HAP-1 (cell line): ENCODE measurements around the gene MIPEP.
"Not testable (repeated sequence)": the region's sequence is repeated elsewhere in the genome, so short reads cannot be mapped to it uniquely, and the experiment has no call there.

Source experiments
- DNase-seq, 2 experiments: peaks; one replicate each; pipeline ENCODE4 v3.0.0-alpha.2; 2016 to 2020; ENCODE audit warnings: low spot score in 2 of 2
- H3K27me3 ChIP-seq: fragments of 250-450 bp; sonication (Bioruptor Pico); 2 replicates; pipeline ENCODE4 v1.5.1; 2020; ENCODE audit warnings: low read depth, mild to moderate bottlenecking, moderate library complexity
- H3K36me3 ChIP-seq: fragments of 250-450 bp; sonication (Bioruptor Pico); replicated peaks from 2 replicates; pipeline ENCODE4 v1.5.1; 2020; ENCODE audit warnings: mild to moderate bottlenecking
- H3K4me1 ChIP-seq: fragments of 250-450 bp; sonication (Bioruptor Pico); 2 replicates; pipeline ENCODE4 v1.5.1; 2020; ENCODE audit warnings: mild to moderate bottlenecking
- H3K4me3 ChIP-seq: fragments of 250-450 bp; sonication (Bioruptor Pico); 2 replicates; pipeline ENCODE4 v1.5.1; 2020; ENCODE audit warnings: mild to moderate bottlenecking, moderate library complexity
- H3K9me3 ChIP-seq: fragments of 250-450 bp; sonication (Bioruptor Pico); 2 replicates; pipeline ENCODE4 v1.5.1; 2020; ENCODE audit warnings: mild to moderate bottlenecking, moderate library complexity
- in situ Hi-C: fragments of 300-500 bp; cut with MboI; formaldehyde crosslinking; loops from 3 replicates; pipeline ENCODE4 v1.14.3; 2020; ENCODE audit warnings: low sequenced_read_pairs, inconsistent platforms, mixed read lengths

Gene MIPEP

GRCh38 chr13:23902975-23903905 lies 14.0 kb upstream of the MIPEP start:
- H3K27me3 ChIP-seq: peaks cover 2% of the 10 kb centered on the region
- no peaks in the 10 kb centered on the region for H3K9me3 ChIP-seq
- H3K36me3 ChIP-seq: no peaks in the 10 kb centered on the region
- in situ Hi-C loops: no loop called here
- DNase-seq: no peak
- no peaks in the 10 kb centered on the region for H3K4me1 ChIP-seq
- H3K4me3 ChIP-seq: no peak overlapping the region

GRCh38 chr13:23901365-23901764 lies 12.2 kb upstream of the MIPEP start:
- in situ Hi-C loops: no loop called here

GRCh38 chr13:23899555-23899954 lies 10.4 kb upstream of the MIPEP start:
- Histone ChIP-seq H3K9me3 (no peaks in the 10 kb centered on the region), H3K36me3 (no peaks in the 10 kb centered on the region), H3K4me1 (no peaks in the 10 kb centered on the region), H3K27me3 (peaks cover 2% of the 10 kb centered on the region), H3K4me3 (no peak overlapping the region)
- peak; percentile 54 to 67 for DNase-seq
- in situ Hi-C loops: loop anchor here (25.0 kb wide), 1 partner anchor 537 kb away; no protein-coding TSS in a partner anchor

More at GRCh38 chr13:23901365-23901764, 12.2 kb upstream of the MIPEP start:
- H3K4me1 ChIP-seq: no peaks in the 10 kb centered on the region
- peaks cover 2% of the 10 kb centered on the region for H3K27me3 ChIP-seq
- no peaks in the 10 kb centered on the region for H3K9me3 ChIP-seq
- H3K4me3 ChIP-seq: no peak overlapping the region
- DNase-seq: no peak
- H3K36me3 ChIP-seq: no peaks in the 10 kb centered on the region

- in situ Hi-C loops: loop anchor here (25.0 kb wide), 1 partner anchor 536 kb away; no protein-coding TSS in a partner anchor
These were observed 8.9 kb upstream of the MIPEP start for GRCh38 chr13:23898101-23898500.

GRCh38 chr13:23897452-23897919 lies 8.3 kb upstream of the MIPEP start, which contains the start of gene C1QTNF9B:
C1QTNF9B (minus strand) TSS chr13:23897502.
- not testable (repeated sequence) for H3K27me3 ChIP-seq, H3K4me1 ChIP-seq, H3K4me3 ChIP-seq, H3K9me3 ChIP-seq, DNase-seq, H3K36me3 ChIP-seq
- in situ Hi-C loops: loop anchor here (25.0 kb wide), 1 partner anchor 535 kb away; no protein-coding TSS in a partner anchor

More at GRCh38 chr13:23898101-23898500, 8.9 kb upstream of the MIPEP start:
- DNase-seq: no peak
- peaks cover 2% of the 10 kb centered on the region for H3K27me3 ChIP-seq
- H3K36me3 ChIP-seq: no peaks in the 10 kb centered on the region
- no peaks in the 10 kb centered on the region for H3K9me3 ChIP-seq
- no peak overlapping the region for H3K4me3 ChIP-seq
- no peaks in the 10 kb centered on the region for H3K4me1 ChIP-seq

- not testable (repeated sequence) for H3K4me1 ChIP-seq, H3K36me3 ChIP-seq, H3K9me3 ChIP-seq, H3K4me3 ChIP-seq, H3K27me3 ChIP-seq, DNase-seq
- in situ Hi-C loops: loop anchor here (25.0 kb wide), 1 partner anchor 532 kb away; no protein-coding TSS in a partner anchor
These were observed 5.5 kb upstream of the MIPEP start for GRCh38 chr13:23894746-23895145.

GRCh38 chr13:23893791-23894190 lies 4.6 kb upstream of the MIPEP start:
- not testable (repeated sequence) for H3K4me3 ChIP-seq, H3K36me3 ChIP-seq, H3K4me1 ChIP-seq, H3K27me3 ChIP-seq, H3K9me3 ChIP-seq, DNase-seq
- in situ Hi-C loops: loop anchor here (25.0 kb wide), 1 partner anchor 531 kb away; no protein-coding TSS in a partner anchor

- Histone ChIP-seq H3K4me3 (peak overlapping the region; percentile 87), H3K4me1 (peaks cover 13% of the 10 kb centered on the region), H3K27me3 (no peaks in the 10 kb centered on the region), H3K36me3 (peaks cover 3% of the 10 kb centered on the region; the same call in 1 of the 2 replicates), H3K9me3 (no peaks in the 10 kb centered on the region)
- in situ Hi-C loops: loop anchor here (25.0 kb wide), 1 partner anchor 528 kb away; no protein-coding TSS in a partner anchor
- peak in 1 of 2 experiments; percentile 27 for DNase-seq
These were observed 711 bp upstream of the MIPEP start for GRCh38 chr13:23889615-23890607.

GRCh38 chr13:23884361-23884760 lies 4.8 kb downstream of the MIPEP start:
- H3K27me3 ChIP-seq: not testable (repeated sequence)
- in situ Hi-C loops: loop anchor here (25.0 kb wide), 1 partner anchor 522 kb away; no protein-coding TSS in a partner anchor

GRCh38 chr13:23883255-23883654 lies 5.9 kb downstream of the MIPEP start:
- Histone ChIP-seq H3K4me3 (no peak overlapping the region), H3K27me3 (no peaks in the 10 kb centered on the region), H3K9me3 (no peaks in the 10 kb centered on the region), H3K36me3 (peaks cover 10% of the 10 kb centered on the region; the same call in 1 of the 2 replicates), H3K4me1 (peaks cover 8% of the 10 kb centered on the region)
- DNase-seq: no peak
- in situ Hi-C loops: loop anchor here (25.0 kb wide), 1 partner anchor 521 kb away; no protein-coding TSS in a partner anchor

More at GRCh38 chr13:23884361-23884760, 4.8 kb downstream of the MIPEP start:
- H3K36me3 ChIP-seq, H3K9me3 ChIP-seq, DNase-seq, H3K4me1 ChIP-seq, H3K4me3 ChIP-seq: not testable (repeated sequence)

GRCh38 chr13:23881402-23881800 lies 7.8 kb downstream of the MIPEP start:
- H3K36me3 ChIP-seq, H3K9me3 ChIP-seq, H3K27me3 ChIP-seq, DNase-seq, H3K4me1 ChIP-seq, H3K4me3 ChIP-seq: not testable (repeated sequence)
- in situ Hi-C loops: loop anchor here (25.0 kb wide), 1 partner anchor 519 kb away; no protein-coding TSS in a partner anchor

- not testable (repeated sequence) for H3K4me1 ChIP-seq, DNase-seq, H3K27me3 ChIP-seq, H3K36me3 ChIP-seq, H3K9me3 ChIP-seq, H3K4me3 ChIP-seq
- in situ Hi-C loops: loop anchor here (25.0 kb wide), 1 partner anchor 518 kb away; no protein-coding TSS in a partner anchor
These were observed 8.5 kb downstream of the MIPEP start for GRCh38 chr13:23880493-23881401.
